HG02938 (cell line): Measurements from ENCODE around the gene AKAP10.
"Not testable (repeated sequence)": the region's sequence is repeated elsewhere in the genome, so short reads cannot be mapped to it uniquely, and the experiment has no call there.

Experiments used
- ATAC-seq: cut with Tn5 transposase; IDR thresholded peaks from one replicate; pipeline ENCODE4 v1.9.1; 2021; ENCODE audit warnings: mild to moderate bottlenecking, moderate library complexity; ENCODE audit not compliant: unreplicated experiment

The AKAP10 gene

GRCh38 chr17:19873346-19873745 lies 104.3 kb downstream of the AKAP10 start:
- no peak for ATAC-seq

GRCh38 chr17:19868079-19868395 lies 109.6 kb downstream of the AKAP10 start:
- ATAC-seq: no peak

GRCh38 chr17:19867329-19868078 lies 110.1 kb downstream of the AKAP10 start, which contains the start of gene ULK2:
ULK2 (minus strand) TSS chr17:19867936; CDS start chr17:19867417, 519 bp downstream.
- peak; percentile 49 for ATAC-seq

GRCh38 chr17:19867079-19867328 lies 110.6 kb downstream of the AKAP10 start:
- peak; percentile 47 for ATAC-seq

GRCh38 chr17:19865021-19865420 lies 112.6 kb downstream of the AKAP10 start:
- no peak for ATAC-seq

GRCh38 chr17:19860647-19861177 lies 116.9 kb downstream of the AKAP10 start:
- ATAC-seq: not testable (repeated sequence)

GRCh38 chr17:19857640-19858039 lies 120.0 kb downstream of the AKAP10 start:
- ATAC-seq: no peak
